ENCODE measurements around the gene PPP1R14B.

PPP1R14B gene

DNA sequence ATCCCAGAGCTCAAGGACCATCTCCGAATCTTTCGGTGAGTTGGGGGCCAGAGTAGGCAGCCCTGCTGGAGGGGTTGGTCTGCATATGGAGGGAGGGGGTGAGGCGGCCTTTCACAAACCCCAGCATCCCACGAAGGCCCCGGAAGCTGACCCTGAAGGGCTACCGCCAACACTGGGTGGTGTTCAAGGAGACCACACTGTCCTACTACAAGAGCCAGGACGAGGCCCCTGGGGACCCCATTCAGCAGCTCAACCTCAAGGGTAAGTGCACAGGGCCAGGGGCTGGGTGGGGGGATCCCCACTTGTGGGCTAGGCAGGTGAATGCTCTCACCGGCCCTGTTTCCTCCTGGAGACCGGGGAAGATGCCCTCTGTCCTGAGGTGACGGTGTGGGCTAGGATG is 27.0 kb downstream of the PPP1R14B start:
- no peak overlapping the region for H3K27ac Mint-ChIP-seq
- DNase-seq (ENCODE audit: low spot score): no peak
- no peak overlapping the region for H3K4me3 Mint-ChIP-seq
- peaks cover 1% of the 10 kb centered on the region for H3K4me1 Mint-ChIP-seq (ENCODE audit: low read depth)
- no peaks in the 10 kb centered on the region for H3K27me3 Mint-ChIP-seq (ENCODE audit: low read depth)
- no peaks in the 10 kb centered on the region for H3K9me3 Mint-ChIP-seq
- peaks cover 27% of the 10 kb centered on the region for H3K36me3 Mint-ChIP-seq (ENCODE audit: low read depth)

DNA sequence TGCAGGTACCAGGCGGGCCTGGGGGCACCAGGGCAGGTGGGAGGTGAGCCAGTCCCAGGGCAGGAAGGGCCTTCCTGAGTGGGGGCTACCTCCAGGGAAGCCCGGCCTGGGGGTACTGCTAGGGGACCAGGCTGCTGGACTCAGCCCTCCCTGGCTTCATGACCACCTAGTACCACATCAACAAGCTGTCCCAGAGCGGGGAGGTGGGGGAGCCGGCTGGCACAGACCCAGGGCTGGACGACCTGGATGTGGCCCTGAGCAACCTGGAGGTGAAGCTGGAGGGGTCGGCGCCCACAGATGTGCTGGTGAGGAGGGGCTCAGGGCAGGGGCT is 27.4 kb downstream of the PPP1R14B start:
- DNase-seq (ENCODE audit: low spot score): no peak
- Mint-ChIP-seq H3K4me1 (ENCODE audit: low read depth) (no peaks in the 10 kb centered on the region), H3K27ac (no peak overlapping the region), H3K4me3 (no peak overlapping the region), H3K9me3 (no peaks in the 10 kb centered on the region), H3K36me3 (ENCODE audit: low read depth) (peaks cover 27% of the 10 kb centered on the region), H3K27me3 (ENCODE audit: low read depth) (no peaks in the 10 kb centered on the region)

DNA sequence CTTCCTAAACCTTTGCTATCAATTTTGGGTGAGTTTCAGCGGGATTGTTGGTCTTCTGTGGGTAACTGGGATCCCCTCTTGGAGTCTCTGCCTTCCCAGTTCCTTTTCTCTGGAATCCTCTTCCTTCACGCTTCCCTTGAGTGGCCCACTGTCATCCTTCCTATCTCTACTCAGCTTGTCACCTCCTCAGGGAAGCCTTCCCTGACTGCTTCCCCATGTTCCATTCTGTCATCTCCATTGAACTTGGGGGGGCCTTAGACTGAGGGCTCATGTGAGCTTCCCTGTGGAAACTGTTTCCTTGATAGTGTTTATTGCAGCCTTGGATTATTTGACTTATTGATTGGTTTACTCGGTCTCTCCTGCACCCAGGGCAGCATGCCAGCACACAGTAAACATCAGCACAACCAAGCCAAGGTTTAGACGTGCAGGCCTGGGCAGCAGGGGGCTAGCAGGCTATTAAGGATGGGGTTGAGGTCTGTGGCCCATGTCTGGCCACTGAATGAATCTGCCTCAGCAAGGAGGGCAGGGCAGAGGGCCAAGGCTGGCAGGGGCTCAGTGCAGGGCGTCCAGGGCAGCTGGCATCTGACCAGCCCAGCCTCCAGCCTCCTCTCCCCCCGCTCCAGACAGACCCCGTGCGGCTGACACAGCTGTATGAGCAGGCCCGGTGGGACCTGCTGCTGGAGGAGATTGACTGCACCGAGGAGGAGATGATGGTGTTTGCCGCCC is 28.0 kb downstream of the PPP1R14B start:
- Mint-ChIP-seq H3K4me3 (no peak overlapping the region), H3K9me3 (no peaks in the 10 kb centered on the region), H3K4me1 (ENCODE audit: low read depth) (no peaks in the 10 kb centered on the region), H3K27ac (no peak overlapping the region), H3K27me3 (ENCODE audit: low read depth) (no peaks in the 10 kb centered on the region), H3K36me3 (ENCODE audit: low read depth) (peaks cover 30% of the 10 kb centered on the region)
- DNase-seq (ENCODE audit: low spot score): no peak

DNA sequence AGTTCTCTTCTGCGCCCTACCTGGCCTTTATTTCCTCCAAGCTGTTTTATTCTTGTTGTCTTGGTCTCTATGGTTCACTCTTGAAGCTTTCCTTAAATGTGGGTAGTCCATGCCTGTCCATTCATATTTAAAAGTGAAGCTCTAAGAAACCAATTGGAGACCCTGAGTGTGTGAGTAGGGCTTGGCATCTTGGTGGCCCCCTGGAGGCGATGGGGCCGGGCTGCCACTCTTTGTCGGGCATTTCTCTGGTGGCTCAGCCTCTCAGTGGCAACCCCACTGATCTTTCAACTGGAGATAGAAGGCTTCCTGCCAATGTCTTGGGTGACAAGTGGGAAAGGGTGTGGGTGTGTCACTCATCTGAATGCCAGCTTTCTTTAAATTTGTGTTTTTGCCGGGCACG is 29.9 kb downstream of the PPP1R14B start:
- no peak overlapping the region for H3K27ac Mint-ChIP-seq
- no peak for DNase-seq (ENCODE audit: low spot score)
- no peak overlapping the region for H3K4me3 Mint-ChIP-seq
- H3K27me3 Mint-ChIP-seq (ENCODE audit: low read depth): no peaks in the 10 kb centered on the region
- H3K4me1 Mint-ChIP-seq (ENCODE audit: low read depth): peaks cover 4% of the 10 kb centered on the region
- H3K9me3 Mint-ChIP-seq: no peaks in the 10 kb centered on the region
- peaks cover 35% of the 10 kb centered on the region for H3K36me3 Mint-ChIP-seq (ENCODE audit: low read depth)

DNA sequence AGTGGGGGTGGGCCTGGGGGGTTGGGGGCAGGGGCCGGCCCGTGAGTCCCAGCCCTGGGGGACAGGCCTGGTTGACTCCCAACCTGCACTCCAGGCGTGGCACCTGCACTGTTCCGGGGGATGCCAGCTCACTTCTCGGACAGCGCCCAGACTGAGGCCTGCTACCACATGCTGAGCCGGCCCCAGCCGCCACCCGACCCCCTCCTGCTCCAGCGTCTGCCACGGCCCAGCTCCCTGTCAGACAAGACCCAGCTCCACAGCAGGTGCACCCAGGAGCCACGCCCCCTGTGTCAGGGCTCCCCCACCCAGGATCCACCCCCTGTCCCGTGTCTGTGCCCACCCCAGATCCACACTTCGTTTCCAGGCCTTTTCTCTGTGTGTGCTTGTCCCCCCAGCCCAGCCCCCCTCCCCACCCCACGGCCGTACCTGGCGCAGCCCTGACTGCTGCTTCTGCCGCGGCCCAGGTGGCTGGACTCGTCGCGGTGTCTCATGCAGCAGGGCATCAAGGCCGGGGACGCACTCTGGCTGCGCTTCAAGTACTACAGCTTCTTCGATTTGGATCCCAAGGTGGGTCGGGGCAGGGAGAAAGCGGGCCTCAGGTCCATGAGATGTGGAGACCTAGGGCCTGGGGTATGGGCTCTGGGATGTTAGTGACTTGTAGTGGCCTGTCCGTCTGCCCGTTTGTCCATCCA is 35.4 kb downstream of the PPP1R14B start:
- Mint-ChIP-seq H3K27me3 (ENCODE audit: low read depth) (no peaks in the 10 kb centered on the region), H3K4me3 (peak overlapping the region; percentile 5), H3K27ac (no peak overlapping the region), H3K36me3 (ENCODE audit: low read depth) (peaks cover 45% of the 10 kb centered on the region), H3K9me3 (no peaks in the 10 kb centered on the region), H3K4me1 (ENCODE audit: low read depth) (peaks cover 9% of the 10 kb centered on the region)
- DNase-seq (ENCODE audit: low spot score): no peak

DNA sequence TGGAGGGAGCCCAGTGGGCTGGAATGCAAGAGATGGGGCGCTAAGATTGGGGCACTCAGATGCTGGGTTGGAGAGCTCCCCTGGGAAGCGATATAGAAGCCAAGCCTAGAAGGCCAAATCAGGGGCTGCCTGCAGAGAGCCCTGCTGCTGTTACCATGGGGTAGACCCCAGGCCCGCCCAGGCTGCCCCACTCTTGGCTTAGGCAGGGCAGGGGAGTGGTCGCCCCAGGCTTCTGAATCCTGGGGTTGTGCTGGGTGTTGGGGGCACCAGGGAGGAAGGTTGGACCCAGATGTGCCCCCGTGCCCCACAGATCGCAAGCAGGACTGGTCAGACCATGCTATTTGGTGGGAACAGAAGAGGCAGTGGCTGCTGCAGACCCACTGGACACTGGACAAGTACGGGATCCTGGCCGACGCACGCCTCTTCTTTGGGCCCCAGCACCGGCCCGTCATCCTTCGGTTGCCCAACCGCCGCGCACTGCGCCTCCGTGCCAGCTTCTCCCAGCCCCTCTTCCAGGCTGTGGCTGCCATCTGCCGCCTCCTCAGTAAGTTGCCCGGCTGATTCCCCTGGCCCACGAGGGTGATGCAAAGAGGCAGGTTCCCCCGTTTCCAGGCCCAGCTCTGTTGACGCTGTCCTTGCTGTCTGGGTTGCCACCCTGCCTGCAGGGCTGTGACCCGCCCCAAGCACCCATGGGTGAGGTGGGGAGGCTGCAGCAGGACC is 36.3 kb downstream of the PPP1R14B start:
- Mint-ChIP-seq H3K4me3 (no peak overlapping the region), H3K36me3 (ENCODE audit: low read depth) (peaks cover 50% of the 10 kb centered on the region), H3K4me1 (ENCODE audit: low read depth) (peaks cover 15% of the 10 kb centered on the region), H3K27me3 (ENCODE audit: low read depth) (no peaks in the 10 kb centered on the region), H3K27ac (no peak overlapping the region), H3K9me3 (no peaks in the 10 kb centered on the region)
- no peak for DNase-seq (ENCODE audit: low spot score)

DNA sequence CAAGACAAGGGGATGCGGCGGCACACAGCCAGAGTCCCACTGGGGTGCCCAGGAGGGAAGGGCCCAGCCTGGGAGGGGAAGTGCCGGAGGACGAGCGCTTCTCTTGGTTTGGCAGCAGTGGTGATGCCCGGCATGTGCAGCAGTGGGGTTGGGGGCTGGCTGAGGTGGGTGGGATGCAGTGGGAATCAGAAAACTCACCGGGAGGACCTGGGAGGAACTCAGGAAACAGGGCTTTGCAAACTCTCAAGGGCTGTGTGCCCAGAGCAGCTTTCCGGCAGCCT is 37.2 kb downstream of the PPP1R14B start:
- H3K27me3 Mint-ChIP-seq (ENCODE audit: low read depth): no peaks in the 10 kb centered on the region
- H3K36me3 Mint-ChIP-seq (ENCODE audit: low read depth): peaks cover 48% of the 10 kb centered on the region
- H3K27ac Mint-ChIP-seq: peak overlapping the region; percentile 60
- no peaks in the 10 kb centered on the region for H3K9me3 Mint-ChIP-seq
- DNase-seq (ENCODE audit: low spot score): no peak
- no peak overlapping the region for H3K4me3 Mint-ChIP-seq
- H3K4me1 Mint-ChIP-seq (ENCODE audit: low read depth): peaks cover 17% of the 10 kb centered on the region

DNA sequence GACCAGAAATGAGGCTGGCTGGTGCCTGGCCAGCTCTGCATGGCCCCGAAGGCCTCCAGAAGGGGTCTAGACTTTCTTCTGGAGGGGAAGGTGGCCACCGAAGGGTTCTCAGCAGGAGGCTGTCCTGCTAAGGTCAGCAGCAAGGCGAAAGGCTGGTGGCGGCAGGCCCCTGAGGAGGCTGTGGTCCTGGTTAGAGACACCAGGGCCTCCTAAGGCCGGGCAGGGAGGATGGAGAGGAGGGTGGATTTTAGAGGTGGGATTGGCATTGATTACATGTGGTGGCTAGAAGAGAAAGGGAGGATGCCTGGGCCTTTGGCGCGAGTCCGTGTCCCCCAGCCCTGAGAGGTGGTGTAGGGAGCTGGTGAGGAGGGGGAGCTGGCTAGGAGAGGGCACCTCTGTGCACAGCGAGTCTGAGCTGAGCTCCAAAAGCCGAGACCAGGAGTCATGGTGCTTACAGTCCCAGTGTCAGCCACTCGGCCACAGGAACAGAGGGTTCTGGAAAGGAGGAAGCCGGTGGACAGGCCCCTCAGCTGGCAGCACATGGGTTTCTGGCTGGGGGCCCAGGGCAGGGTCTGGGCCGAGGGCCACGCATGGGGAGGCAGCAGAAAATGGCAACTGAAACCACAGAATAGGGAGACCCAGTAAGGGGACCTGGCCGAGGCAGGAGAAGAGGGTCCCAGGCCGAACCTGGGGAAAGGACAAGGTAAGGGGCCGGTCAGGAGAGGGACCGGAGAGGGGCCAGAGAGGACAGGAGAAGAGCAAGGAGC is 37.8 kb downstream of the PPP1R14B start:
- H3K36me3 Mint-ChIP-seq (ENCODE audit: low read depth): peaks cover 52% of the 10 kb centered on the region
- no peaks in the 10 kb centered on the region for H3K9me3 Mint-ChIP-seq
- peaks cover 23% of the 10 kb centered on the region for H3K4me1 Mint-ChIP-seq (ENCODE audit: low read depth)
- H3K27ac Mint-ChIP-seq: peak overlapping the region; percentile 60
- H3K27me3 Mint-ChIP-seq (ENCODE audit: low read depth): no peaks in the 10 kb centered on the region
- no peak for DNase-seq (ENCODE audit: low spot score)
- H3K4me3 Mint-ChIP-seq: peak overlapping the region; percentile 21

DNA sequence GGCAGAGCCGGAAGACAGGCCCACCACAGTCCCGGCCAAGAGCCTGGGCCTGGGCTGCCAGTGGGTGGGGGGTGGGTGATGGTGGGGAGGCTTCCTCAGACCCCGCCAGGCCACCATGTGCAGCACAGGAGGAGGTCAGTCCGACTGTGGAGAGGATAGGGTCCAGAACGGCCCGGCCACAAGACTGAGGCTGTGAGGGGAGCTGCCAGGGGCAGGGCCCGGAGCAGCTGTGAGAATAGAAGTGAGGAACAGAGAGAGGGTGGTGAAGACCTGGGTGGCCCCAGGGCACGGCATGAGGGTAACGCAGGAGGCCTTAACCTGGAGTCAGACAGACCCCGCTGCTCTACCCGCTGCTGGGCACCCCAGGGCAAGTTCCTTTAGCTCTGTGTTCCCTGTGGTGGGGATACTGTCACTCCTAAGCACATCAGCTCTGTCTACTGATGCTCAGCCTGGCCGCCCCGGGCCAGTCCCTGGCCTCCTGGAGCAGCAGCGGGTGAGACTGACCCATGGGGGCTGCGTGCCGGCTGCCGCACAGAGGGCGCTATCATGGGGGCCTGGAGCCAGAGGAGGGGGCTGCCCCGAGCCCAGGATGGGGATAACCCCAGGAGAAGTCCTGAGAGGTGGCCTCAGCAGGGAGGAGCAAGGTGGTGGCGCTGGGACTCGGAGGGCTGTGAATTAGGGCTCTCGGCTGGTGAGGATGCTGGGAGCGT is 38.5 kb downstream of the PPP1R14B start:
- peak overlapping the region; percentile 89 for H3K4me3 Mint-ChIP-seq
- no peaks in the 10 kb centered on the region for H3K27me3 Mint-ChIP-seq (ENCODE audit: low read depth)
- peaks cover 55% of the 10 kb centered on the region for H3K36me3 Mint-ChIP-seq (ENCODE audit: low read depth)
- H3K4me1 Mint-ChIP-seq (ENCODE audit: low read depth): peaks cover 27% of the 10 kb centered on the region
- H3K9me3 Mint-ChIP-seq: no peaks in the 10 kb centered on the region
- no peak for DNase-seq (ENCODE audit: low spot score)
- H3K27ac Mint-ChIP-seq: peak overlapping the region; percentile 91

DNA sequence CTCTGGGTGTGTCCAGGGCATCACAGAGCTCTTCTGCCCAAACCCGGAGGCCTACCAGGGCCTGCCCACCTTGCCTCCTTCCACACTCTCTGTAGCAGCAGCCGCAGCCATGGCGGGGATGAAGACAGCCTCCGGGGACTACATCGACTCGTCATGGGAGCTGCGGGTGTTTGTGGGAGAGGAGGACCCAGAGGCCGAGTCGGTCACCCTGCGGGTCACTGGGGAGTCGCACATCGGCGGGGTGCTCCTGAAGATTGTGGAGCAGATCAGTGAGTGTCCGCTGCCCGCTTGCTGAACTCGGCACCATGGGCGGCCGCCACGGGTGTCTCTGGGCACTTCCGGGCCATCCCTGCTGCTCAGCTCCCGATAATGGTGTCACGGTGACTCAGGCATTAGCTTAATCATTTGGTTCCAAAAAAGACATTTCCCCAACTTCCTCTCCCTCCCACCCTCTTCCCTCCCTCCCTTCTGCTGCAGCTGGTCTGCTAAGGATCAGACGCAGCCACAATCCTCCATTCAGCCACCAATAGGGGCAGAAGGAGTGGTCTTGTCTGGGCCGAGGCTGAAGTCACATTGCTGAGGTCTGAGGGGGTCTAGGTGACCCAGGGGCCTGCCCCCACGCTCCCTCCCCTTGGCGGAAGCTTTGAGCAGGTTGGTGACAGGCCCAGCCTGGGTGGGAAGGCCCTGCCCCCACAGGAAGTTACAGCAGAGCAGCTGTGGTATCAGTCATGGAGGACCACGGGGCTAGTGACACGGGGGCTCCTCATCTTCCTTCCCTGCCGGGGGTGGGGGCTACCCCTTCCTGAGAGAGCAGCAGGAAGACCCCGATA is 39.3 kb downstream of the PPP1R14B start:
- H3K9me3 Mint-ChIP-seq: no peaks in the 10 kb centered on the region
- H3K4me3 Mint-ChIP-seq: peak overlapping the region; percentile 89
- no peaks in the 10 kb centered on the region for H3K27me3 Mint-ChIP-seq (ENCODE audit: low read depth)
- H3K4me1 Mint-ChIP-seq (ENCODE audit: low read depth): peaks cover 26% of the 10 kb centered on the region
- DNase-seq (ENCODE audit: low spot score): peak; percentile 83
- H3K36me3 Mint-ChIP-seq (ENCODE audit: low read depth): peaks cover 61% of the 10 kb centered on the region
- H3K27ac Mint-ChIP-seq: peak overlapping the region; percentile 91

DNA sequence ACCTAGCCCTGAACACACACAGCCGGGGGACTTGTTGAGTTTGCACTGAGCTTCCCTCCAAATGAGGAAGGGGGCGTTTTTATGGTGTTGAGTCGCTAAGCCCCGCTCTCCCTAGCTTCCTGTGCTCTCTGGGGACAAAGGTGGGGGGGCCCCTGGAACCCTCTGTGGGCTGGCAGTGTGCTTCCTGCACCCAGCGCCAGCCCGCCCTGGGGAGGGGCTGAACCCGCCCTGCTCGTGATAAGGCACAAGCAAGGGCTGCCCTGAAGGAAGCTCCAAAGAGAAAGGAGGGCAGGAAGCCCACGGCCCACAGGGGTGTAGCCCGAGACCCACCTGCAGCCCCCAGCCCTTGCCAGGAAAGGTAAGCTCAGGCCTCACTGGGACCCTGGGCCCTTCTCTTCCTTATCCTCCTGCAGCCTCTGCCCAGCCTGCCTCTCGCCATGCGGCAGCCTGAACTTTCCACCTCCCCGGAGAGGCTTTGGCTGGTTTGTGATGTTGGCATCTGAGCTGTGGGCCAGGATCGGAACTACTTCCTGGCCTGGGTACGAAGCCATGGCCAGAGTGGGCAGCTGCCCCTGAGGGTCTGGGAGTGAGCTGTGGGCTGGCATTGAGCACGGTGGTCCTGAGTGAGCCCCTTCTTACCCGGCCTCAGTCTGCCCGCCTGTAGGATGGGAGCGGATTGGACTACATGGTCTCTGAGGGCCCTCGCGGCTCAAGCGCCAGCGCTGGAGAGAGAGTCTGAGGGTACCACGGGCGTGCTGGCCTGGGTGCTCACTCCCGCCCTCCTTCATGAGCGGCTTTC is 40.1 kb downstream of the PPP1R14B start, which contains the start of gene FERMT3:
Gene FERMT3 (plus strand): TSS at position 265 of the 799 bp plus-strand sequence. CDS start 644 bp downstream, outside the sequence.
- no peaks in the 10 kb centered on the region for H3K9me3 Mint-ChIP-seq
- DNase-seq (ENCODE audit: low spot score): peak; percentile 79
- peaks cover 25% of the 10 kb centered on the region for H3K4me1 Mint-ChIP-seq (ENCODE audit: low read depth)
- H3K4me3 Mint-ChIP-seq: peak within 1 kb of the TSS; percentile 89
- H3K27ac Mint-ChIP-seq: peak within 1 kb of the TSS; percentile 91
- no peaks in the 10 kb centered on the region for H3K27me3 Mint-ChIP-seq (ENCODE audit: low read depth)
- H3K36me3 Mint-ChIP-seq (ENCODE audit: low read depth): peaks cover 59% of the 10 kb centered on the region

DNA sequence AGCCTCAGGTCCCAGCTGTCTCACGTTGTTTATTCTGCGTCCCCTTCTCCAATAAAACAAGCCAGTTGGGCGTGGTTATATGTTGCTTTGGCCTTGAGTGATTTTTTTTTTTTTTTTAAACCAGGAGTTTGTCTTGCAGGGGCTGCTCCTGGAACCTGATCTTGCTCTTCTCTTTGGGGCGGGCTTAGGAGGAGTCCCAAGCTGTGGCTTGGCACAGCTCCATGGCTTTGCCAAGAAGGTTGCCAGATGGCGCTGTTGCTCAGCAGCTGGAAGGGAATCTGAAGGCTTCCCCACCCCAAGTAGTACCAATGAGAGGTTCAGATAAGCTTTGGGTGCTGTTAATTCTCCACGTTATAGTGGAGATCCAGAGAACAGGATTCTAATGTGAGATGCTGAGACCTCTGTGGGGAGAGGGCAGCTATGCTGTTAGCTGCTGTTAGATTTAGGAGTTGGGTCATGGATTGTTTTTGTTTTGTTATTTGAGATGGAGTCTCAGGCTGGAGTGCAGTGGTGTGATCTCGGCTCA is 42.2 kb downstream of the PPP1R14B start:
- Mint-ChIP-seq H3K27me3 (ENCODE audit: low read depth) (no peaks in the 10 kb centered on the region), H3K4me1 (ENCODE audit: low read depth) (peaks cover 25% of the 10 kb centered on the region), H3K9me3 (no peaks in the 10 kb centered on the region), H3K4me3 (peak overlapping the region; percentile 55), H3K36me3 (ENCODE audit: low read depth) (peaks cover 74% of the 10 kb centered on the region), H3K27ac (peak overlapping the region; percentile 65)
- peak; percentile 64 for DNase-seq (ENCODE audit: low spot score)

Measured in T-helper 2 cell treated with Interferon-gamma antibody and Interleukin-4, amounts not matched to agents 5 μg/mL and 100 μg/mL, for 36 hours (primary cell).